Stomach (tissue), 9 donors: ENCODE results near the gene SMYD4. TPM values are rescaled to one million over a fixed set of nuclear protein-coding genes. Genes with fewer than 3 reads are reported as not detected.

ENCODE experiments used
- DNase-seq, 2 donors: peaks; one replicate each; pipeline versions ENCODE4 v3.0.0 to v3.0.0-alpha.2; 2013 to 2019
- H3K27ac ChIP-seq, 5 donors: fragments of 200-600 bp in 4 of 5; sonication (generic) in 4 of 5; one replicate each; pipeline ENCODE4 v1.5.1; 2013 to 2019; ENCODE audit warnings: mild to moderate bottlenecking in 1 of 5, moderate library complexity in 1 of 5
- H3K27me3 ChIP-seq, 3 donors: fragments of 200-600 bp; sonication (generic); one replicate each; pipeline ENCODE4 v1.5.1; 2017 to 2019; ENCODE audit warnings: mixed run types in 1 of 3
- H3K36me3 ChIP-seq, 4 donors: fragments of 200-600 bp; sonication (generic); 1 replicate in 3 of 4; 2 replicates in 1 of 4; pipeline ENCODE4 v1.5.1; 2016 to 2019
- H3K4me1 ChIP-seq, 4 donors: fragments of 200-600 bp; sonication (generic); one replicate each; pipeline ENCODE4 v1.5.1; 2016 to 2019
- H3K4me3 ChIP-seq, 4 donors: fragments of 200-600 bp; sonication (generic) in 3 of 4; one replicate each; pipeline ENCODE4 v1.5.1; 2016 to 2019; ENCODE audit warnings: mild to moderate bottlenecking in 1 of 4
- H3K9me3 ChIP-seq, 4 donors: fragments of 200-600 bp; sonication (generic); one replicate each; pipeline ENCODE4 v1.5.1; 2016 to 2019
- CTCF ChIP-seq, 7 experiments: fragments of 450-650 bp in 4 of 7; fragments of 200-600 bp in 3 of 7; sonication (generic) in 3 of 7; IDR thresholded peaks; one replicate each; pipeline ENCODE4 v1.5.1; 2016 to 2019; ENCODE audit warnings: antibody characterized with exemption in 7 of 7, control low read depth in 2 of 7, mild to moderate bottlenecking in 1 of 7
- EP300 ChIP-seq: sonication (generic); formaldehyde crosslinking; IDR thresholded peaks from one replicate; pipeline ENCODE4 v1.6.1; 2017; ENCODE audit warnings: antibody characterized with exemption
- POLR2A ChIP-seq, 4 donors: fragments of 450-650 bp; IDR thresholded peaks; one replicate each; pipeline ENCODE4 v1.6.1; 2016; ENCODE audit warnings: antibody characterized with exemption in 4 of 4, control low read depth in 2 of 4, mild to moderate bottlenecking in 1 of 4, moderate library complexity in 1 of 4
- POLR2AphosphoS5 ChIP-seq, 3 donors: sonication (generic); formaldehyde crosslinking; IDR thresholded peaks; one replicate each; pipeline ENCODE4 v1.6.1; 2016; ENCODE audit warnings: antibody characterized with exemption in 3 of 3
- WGBS, 5 donors: extraction: QIAGEN DNeasy Blood & Tissue Kit in 3 of 5; methylation state at CpG; one replicate each; pipeline versions ENCODE4 v1.1.5 to v1.1.7; 2013 to 2018; 5-methylcytosine and 5-hydroxymethylcytosine counted together
- intact Hi-C: fragments of 100-400 bp; cut with DNase I; formaldehyde crosslinking; loops from one replicate; pipeline ENCODE4 v1.15.1; 2023; ENCODE audit warnings: low total_unique reads
- polyA plus RNA-seq, 3 donors: library from polyadenylated mRNA; stranded (reverse); fragments of 200-250 nt; gene quantifications; one replicate each; pipeline ENCODE4 v1.2.3, GENCODE V29; 2013
- total RNA-seq, 5 donors: library from RNA; depleted of rRNA; stranded (reverse); fragments of >200 nt; gene quantifications; one replicate each; pipeline versions ENCODE4 v1.1.0 to v1.2.3, GENCODE V29; 2014 to 2016
- donor health status: healthy with polysubstance abuse.
- donor health status: Bipolar disorder and iron deficiency.
- donor health status: healthy.

Gene SMYD4
- total and polyA plus RNA-seq, 8 donors = 2.7 to 21.0 (median 6.0) TPM

- no peak overlapping the region for H3K27ac ChIP-seq
- H3K27me3 ChIP-seq = no peaks in the 10 kb centered on the region
- TF ChIP-seq EP300 (no peak), POLR2A (IDR thresholded peaks at IDR 0.05) (no peak), POLR2AphosphoS5 (IDR thresholded peaks at IDR 0.05) (no peak), CTCF (IDR thresholded peaks at IDR 0.05) (no peak)
- 44 to 71% (median 53%) methylated on average over 2 of the region's 2 CpGs for whole genome bisulfite sequencing, 5 donors
- no peaks in the 10 kb centered on the region for H3K4me1 ChIP-seq
- intact Hi-C loops = no loop called here
- no peak overlapping the region for H3K4me3 ChIP-seq
- peaks cover 23 to 64% (median 55%) of the 10 kb centered on the region in 4 donors for H3K36me3 ChIP-seq
- no peaks in the 10 kb centered on the region for H3K9me3 ChIP-seq
- no peak for DNase-seq
Measured at GRCh38 chr17:1808644-1809043, 21.1 kb downstream of the SMYD4 start.

- Histone ChIP-seq H3K4me1 (no peaks in the 10 kb centered on the region), H3K9me3 (no peaks in the 10 kb centered on the region), H3K27ac (no peak overlapping the region), H3K27me3 (no peaks in the 10 kb centered on the region), H3K36me3 (peaks cover 23 to 65% (median 57%) of the 10 kb centered on the region in 4 donors), H3K4me3 (no peak overlapping the region)
- TF ChIP-seq POLR2AphosphoS5 (IDR thresholded peaks at IDR 0.05) = no peak
- no peak for TF ChIP-seq POLR2A (IDR thresholded peaks at IDR 0.05)
- TF ChIP-seq EP300 = no peak
- no peak for TF ChIP-seq CTCF (IDR thresholded peaks at IDR 0.05)
- WGBS, 5 donors = 83 to 95% (median 94%) methylated on average over 6 of the region's 6 CpGs
- intact Hi-C loops = no loop called here
- DNase-seq = no peak
Measured at GRCh38 chr17:1807890-1808289, 21.8 kb downstream of the SMYD4 start.

GRCh38 chr17:1803280-1803679 lies 26.4 kb downstream of the SMYD4 start:
- TF ChIP-seq CTCF (IDR thresholded peaks at IDR 0.05) (no peak), EP300 (no peak), POLR2A (IDR thresholded peaks at IDR 0.05) (no peak), POLR2AphosphoS5 (IDR thresholded peaks at IDR 0.05) (no peak)
- peaks cover 18 to 75% (median 69%) of the 10 kb centered on the region in 4 donors for H3K36me3 ChIP-seq
- intact Hi-C loops = no loop called here
- H3K4me1 ChIP-seq = no peaks in the 10 kb centered on the region
- 91 to 97% (median 95%) methylated on average over 6 of the region's 6 CpGs for WGBS, 5 donors
- H3K27ac ChIP-seq = no peak overlapping the region
- no peaks in the 10 kb centered on the region for H3K9me3 ChIP-seq
- H3K4me3 ChIP-seq = no peak overlapping the region
- no peak for DNase-seq
- no peaks in the 10 kb centered on the region for H3K27me3 ChIP-seq

- WGBS, 5 donors = 94 to 100% (median 97%) methylated on average over 1 of the region's 1 CpG
- intact Hi-C loops = no loop called here
- Histone ChIP-seq H3K9me3 (no peaks in the 10 kb centered on the region), H3K4me3 (no peak overlapping the region), H3K27ac (no peak overlapping the region), H3K36me3 (peaks cover 18 to 81% (median 74%) of the 10 kb centered on the region in 4 donors), H3K27me3 (no peaks in the 10 kb centered on the region), H3K4me1 (peaks cover 0 to 5% (median under 1%) of the 10 kb centered on the region in 4 donors)
- TF ChIP-seq POLR2AphosphoS5 (IDR thresholded peaks at IDR 0.05) = no peak
- TF ChIP-seq POLR2A (IDR thresholded peaks at IDR 0.05) = no peak
- TF ChIP-seq EP300 = no peak
- TF ChIP-seq CTCF (IDR thresholded peaks at IDR 0.05) = no peak
- DNase-seq = no peak
Measured at GRCh38 chr17:1802429-1802828, 27.3 kb downstream of the SMYD4 start.
